ENCODE measurements around the gene RNF126.
"Not testable (repeated sequence)": the region's sequence is repeated elsewhere in the genome, so short reads cannot be mapped to it uniquely, and the experiment has no call there.

The RNF126 gene

GRCh38 chr19:662962-663681, at the start of gene RNF126:
TSS of gene RNF126 (minus strand) at chr19:663214. CDS start at chr19:663121, 93 bp downstream.
- peak; percentile 93 for DNase-seq

- DNase-seq, result no peak
These were observed 48.2 kb upstream of the RNF126 start for GRCh38 chr19:711254-711653.

GRCh38 chr19:710767-711166, 47.8 kb upstream of the RNF126 start:
- DNase-seq, result no peak

- no peak for DNase-seq
These were observed 47.1 kb upstream of the RNF126 start for GRCh38 chr19:709965-710571.

GRCh38 chr19:709196-709964, 46.4 kb upstream of the RNF126 start:
- DNase-seq, result no peak

GRCh38 chr19:708154-709143, 45.4 kb upstream of the RNF126 start, which contains the start of gene PALM:
TSS of gene PALM (plus strand) at chr19:708935. CDS start at chr19:709147, 212 bp downstream.
- DNase-seq, result no peak

- no peak for DNase-seq
These were observed 41.4 kb upstream of the RNF126 start for GRCh38 chr19:704447-704741.

- DNase-seq, result peak; percentile 19
These were observed 40.8 kb upstream of the RNF126 start for GRCh38 chr19:703651-704446.

GRCh38 chr19:703329-703650, 40.3 kb upstream of the RNF126 start:
- no peak for DNase-seq

- DNase-seq, result not testable (repeated sequence)
These were observed 39.8 kb upstream of the RNF126 start for GRCh38 chr19:702847-703246.

- DNase-seq, result not testable (repeated sequence)
These were observed 36.9 kb upstream of the RNF126 start for GRCh38 chr19:699885-700284.

GRCh38 chr19:698529-698928, 35.5 kb upstream of the RNF126 start:
- DNase-seq, result not testable (repeated sequence)

- DNase-seq, result no peak
These were observed 32.4 kb upstream of the RNF126 start, which contains the start of gene PRSS57 for GRCh38 chr19:695352-695949. TSS of gene PRSS57 (minus strand) at chr19:695452. CDS start at chr19:695430, 22 bp downstream.

- DNase-seq, result no peak
These were observed 31.7 kb upstream of the RNF126 start for GRCh38 chr19:694481-695351.

GRCh38 chr19:690203-690602, 27.2 kb upstream of the RNF126 start:
- DNase-seq, result no peak

GRCh38 chr19:688992-689391, 26.0 kb upstream of the RNF126 start:
- no peak for DNase-seq

GRCh38 chr19:688214-688613, 25.2 kb upstream of the RNF126 start:
- no peak for DNase-seq

GRCh38 chr19:687569-688166, 24.7 kb upstream of the RNF126 start:
- DNase-seq, result no peak

- no peak for DNase-seq
These were observed 23.7 kb upstream of the RNF126 start for GRCh38 chr19:686589-687297.

Data from CD4-positive, alpha-beta T cell treated with Interleukin-4 for 4 hours (primary cell).